NCI-H2107 treated with DMSO at 0.1 percent for 48 hours (cell line): ENCODE data around the gene RBCK1.
"Not testable (repeated sequence)": the region's sequence is repeated elsewhere in the genome, so short reads cannot be mapped to it uniquely, and the experiment has no call there.

Experiments
- DNase-seq: peaks from one replicate; lab custom pipeline; 2025; ENCODE audit not compliant: unreplicated experiment; lab: John Stamatoyannopoulos, UW

Gene RBCK1

GRCh38 chr20:467755-468154, 59.7 kb downstream of the RBCK1 start:
- no peak for DNase-seq

- no peak for DNase-seq
These were observed 61.8 kb downstream of the RBCK1 start for GRCh38 chr20:469746-470490.

- no peak for DNase-seq
These were observed 64.2 kb downstream of the RBCK1 start for GRCh38 chr20:472137-472846.

- DNase-seq = no peak
These were observed 64.8 kb downstream of the RBCK1 start for GRCh38 chr20:472889-473292.

GRCh38 chr20:474581-474980, 66.5 kb downstream of the RBCK1 start:
- DNase-seq = no peak

GRCh38 chr20:475463-476357, 67.6 kb downstream of the RBCK1 start:
- DNase-seq = no peak

- DNase-seq = not testable (repeated sequence)
These were observed 68.6 kb downstream of the RBCK1 start for GRCh38 chr20:476561-477249.

GRCh38 chr20:478010-478948, 70.2 kb downstream of the RBCK1 start:
- DNase-seq = no peak

- DNase-seq = peak; percentile 5
These were observed 70.9 kb downstream of the RBCK1 start for GRCh38 chr20:478949-479429.

GRCh38 chr20:479487-479886, 71.4 kb downstream of the RBCK1 start:
- DNase-seq = no peak

- DNase-seq = no peak
These were observed 71.9 kb downstream of the RBCK1 start for GRCh38 chr20:480044-480443.

GRCh38 chr20:481167-481566, 73.1 kb downstream of the RBCK1 start:
- DNase-seq = no peak
